ENCODE measurements around the gene ZNF280B.
A peak's percentile ranks its signal among the peaks of the same experiment; 100 is the strongest.
"Not testable (repeated sequence)": the region's sequence is repeated elsewhere in the genome, so short reads cannot be mapped to it uniquely, and the experiment has no call there.

The ZNF280B gene

GRCh38 chr22:22507743-22508273 lies 734 bp downstream of the ZNF280B start:
- no peak for DNase-seq (ENCODE audit: low read depth)

GRCh38 chr22:22506736-22507135 lies 1.8 kb downstream of the ZNF280B start:
- DNase-seq (ENCODE audit: low read depth) = no peak

- no peak for DNase-seq (ENCODE audit: low read depth)
Measured at GRCh38 chr22:22498267-22498666, 10.3 kb downstream of the ZNF280B start.

GRCh38 chr22:22491589-22491988 lies 17.0 kb downstream of the ZNF280B start:
- DNase-seq (ENCODE audit: low read depth) = peak; percentile 27

- DNase-seq (ENCODE audit: low read depth) = no peak
Measured at GRCh38 chr22:22488736-22489135, 19.8 kb downstream of the ZNF280B start.

- no peak for DNase-seq (ENCODE audit: low read depth)
Measured at GRCh38 chr22:22487869-22488597, 20.5 kb downstream of the ZNF280B start.

- no peak for DNase-seq (ENCODE audit: low read depth)
Measured at GRCh38 chr22:22487059-22487458, 21.5 kb downstream of the ZNF280B start.

GRCh38 chr22:22486132-22486899 lies 22.2 kb downstream of the ZNF280B start:
- DNase-seq (ENCODE audit: low read depth) = no peak

GRCh38 chr22:22485524-22485923 lies 23.0 kb downstream of the ZNF280B start:
- no peak for DNase-seq (ENCODE audit: low read depth)

GRCh38 chr22:22484023-22484422 lies 24.5 kb downstream of the ZNF280B start:
- DNase-seq (ENCODE audit: low read depth) = no peak

- no peak for DNase-seq (ENCODE audit: low read depth)
Measured at GRCh38 chr22:22480940-22481339, 27.6 kb downstream of the ZNF280B start.

GRCh38 chr22:22479999-22480532 lies 28.5 kb downstream of the ZNF280B start:
- peak; percentile 59 for DNase-seq (ENCODE audit: low read depth)

GRCh38 chr22:22479116-22479515 lies 29.4 kb downstream of the ZNF280B start:
- DNase-seq (ENCODE audit: low read depth) = no peak

- no peak for DNase-seq (ENCODE audit: low read depth)
Measured at GRCh38 chr22:22478470-22478869, 30.1 kb downstream of the ZNF280B start.

- DNase-seq (ENCODE audit: low read depth) = no peak
Measured at GRCh38 chr22:22474733-22475132, 33.8 kb downstream of the ZNF280B start.

- DNase-seq (ENCODE audit: low read depth) = not testable (repeated sequence)
Measured at GRCh38 chr22:22471104-22471503, 37.4 kb downstream of the ZNF280B start.

- no peak for DNase-seq (ENCODE audit: low read depth)
Measured at GRCh38 chr22:22469527-22469926, 39.0 kb downstream of the ZNF280B start.

GRCh38 chr22:22468794-22469469 lies 39.6 kb downstream of the ZNF280B start:
- not testable (repeated sequence) for DNase-seq (ENCODE audit: low read depth)

- DNase-seq (ENCODE audit: low read depth) = no peak
Measured at GRCh38 chr22:22467112-22467511, 41.4 kb downstream of the ZNF280B start.

GRCh38 chr22:22465782-22466181 lies 42.8 kb downstream of the ZNF280B start:
- no peak for DNase-seq (ENCODE audit: low read depth)

GRCh38 chr22:22465094-22465602 lies 43.4 kb downstream of the ZNF280B start:
- no peak for DNase-seq (ENCODE audit: low read depth)

- DNase-seq (ENCODE audit: low read depth) = no peak
Measured at GRCh38 chr22:22464541-22465054, 43.9 kb downstream of the ZNF280B start.

All from amniotic epithelial cell (primary cell).